ENCODE results near the gene HLF. TPM values are rescaled to one million over a fixed set of nuclear protein-coding genes. Genes with fewer than 3 reads are reported as not detected.

Gene HLF
- total and polyA plus RNA-seq, 2 donors = 0.57 to 1.8 TPM

DNA sequence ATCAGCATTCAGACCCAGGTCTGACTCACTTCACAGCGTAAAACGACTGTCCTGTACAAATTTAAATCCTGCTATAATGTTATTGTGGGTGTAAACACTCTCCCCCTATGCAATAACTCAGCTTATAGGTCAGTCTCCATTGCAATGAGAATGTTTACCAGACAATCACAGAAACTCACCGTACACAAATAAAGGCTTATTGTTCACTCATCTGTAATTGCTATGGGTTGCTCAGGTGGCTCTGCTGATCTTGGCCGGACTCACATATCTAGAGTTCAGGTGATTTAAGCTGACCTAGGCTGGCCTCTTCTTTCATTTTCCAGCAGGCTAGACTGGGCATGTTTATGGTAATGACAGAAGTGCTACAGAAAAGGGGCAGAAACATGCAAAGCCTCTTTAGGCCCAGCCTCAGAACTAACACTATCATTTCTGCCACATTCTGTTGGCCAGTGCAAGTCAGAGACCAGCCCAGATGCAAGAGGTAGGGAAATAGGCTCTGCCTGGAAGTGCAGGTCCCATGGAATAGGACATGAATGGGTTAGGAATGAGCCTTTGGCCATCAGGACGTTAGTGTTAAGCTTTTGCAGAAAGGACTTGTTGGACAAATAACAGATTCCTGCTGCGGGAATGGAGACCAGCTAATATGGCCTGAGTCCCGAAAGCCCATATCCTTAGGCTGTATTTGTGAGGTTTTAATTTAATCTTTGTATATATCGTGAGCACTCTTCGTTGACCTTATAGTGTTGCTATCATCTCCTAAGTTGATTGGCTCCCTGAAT is 44.0 kb downstream of the HLF start:
- no peaks in the 10 kb centered on the region for H3K9me3 ChIP-seq (ENCODE audit: control insufficient read depth in 2 of 2, insufficient read depth in 1 of 2, low read length in 1 of 2)
- H3K4me1 ChIP-seq (ENCODE audit: control insufficient read depth in 2 of 2, insufficient read depth in 2 of 2, low read length in 2 of 2) = no peaks in the 10 kb centered on the region
- WGBS = 95% methylated on average over 9 of the region's 9 CpGs
- no peak overlapping the region for H3K4me3 ChIP-seq (ENCODE audit: low read length in 2 of 2)
- no peak for DNase-seq (ENCODE audit: low read depth in 6 of 9, low spot score in 9 of 9)
- no peaks in the 10 kb centered on the region for H3K36me3 ChIP-seq (ENCODE audit: control insufficient read depth in 2 of 2, insufficient read depth in 2 of 2, low read length in 1 of 2)
- no peak overlapping the region for H3K27ac ChIP-seq (ENCODE audit: low read depth in 1 of 2, low read length in 1 of 2)
- no peaks in the 10 kb centered on the region for H3K27me3 ChIP-seq (ENCODE audit: control insufficient read depth in 2 of 2, insufficient read depth in 1 of 2, low read length in 1 of 2)

DNA sequence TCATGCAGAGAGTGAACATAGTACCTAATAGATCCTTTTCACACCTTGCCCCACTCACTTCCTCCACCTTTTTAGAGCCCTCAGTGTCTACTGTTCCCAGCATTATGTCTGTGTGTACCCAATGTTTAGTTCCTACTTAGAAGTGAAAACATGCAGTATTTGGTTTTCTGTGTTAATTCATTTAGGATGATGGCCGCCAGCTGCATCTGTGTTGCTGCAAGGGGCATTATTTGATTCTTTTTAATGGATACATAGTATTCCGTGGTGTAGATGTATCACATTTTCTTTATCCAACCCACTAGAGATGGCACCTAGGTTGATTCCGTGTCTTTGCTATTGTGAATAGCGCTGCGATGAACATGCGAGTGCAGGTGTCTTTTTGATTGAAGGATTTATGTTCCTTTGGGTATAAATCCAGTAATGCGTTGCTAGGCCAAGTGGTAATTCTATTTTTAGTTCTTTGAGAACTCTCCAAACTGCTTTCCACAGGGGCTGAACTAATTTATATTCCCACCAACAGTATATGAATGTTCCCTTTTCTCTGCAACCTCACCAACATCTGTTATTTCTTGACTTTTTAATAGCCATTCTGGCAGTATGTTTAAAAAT is 47.1 kb downstream of the HLF start:
- no peak overlapping the region for H3K27ac ChIP-seq (ENCODE audit: low read depth in 1 of 2, low read length in 1 of 2)
- H3K27me3 ChIP-seq (ENCODE audit: control insufficient read depth in 2 of 2, insufficient read depth in 1 of 2, low read length in 1 of 2) = no peaks in the 10 kb centered on the region
- no peak overlapping the region for H3K4me3 ChIP-seq (ENCODE audit: low read length in 2 of 2)
- no peaks in the 10 kb centered on the region for H3K36me3 ChIP-seq (ENCODE audit: control insufficient read depth in 2 of 2, insufficient read depth in 2 of 2, low read length in 1 of 2)
- WGBS = 97% methylated on average over 7 of the region's 7 CpGs
- no peaks in the 10 kb centered on the region for H3K4me1 ChIP-seq (ENCODE audit: control insufficient read depth in 2 of 2, insufficient read depth in 2 of 2, low read length in 2 of 2)
- no peaks in the 10 kb centered on the region for H3K9me3 ChIP-seq (ENCODE audit: control insufficient read depth in 2 of 2, insufficient read depth in 1 of 2, low read length in 1 of 2)
- no peak for DNase-seq (ENCODE audit: low read depth in 6 of 9, low spot score in 9 of 9)

DNA sequence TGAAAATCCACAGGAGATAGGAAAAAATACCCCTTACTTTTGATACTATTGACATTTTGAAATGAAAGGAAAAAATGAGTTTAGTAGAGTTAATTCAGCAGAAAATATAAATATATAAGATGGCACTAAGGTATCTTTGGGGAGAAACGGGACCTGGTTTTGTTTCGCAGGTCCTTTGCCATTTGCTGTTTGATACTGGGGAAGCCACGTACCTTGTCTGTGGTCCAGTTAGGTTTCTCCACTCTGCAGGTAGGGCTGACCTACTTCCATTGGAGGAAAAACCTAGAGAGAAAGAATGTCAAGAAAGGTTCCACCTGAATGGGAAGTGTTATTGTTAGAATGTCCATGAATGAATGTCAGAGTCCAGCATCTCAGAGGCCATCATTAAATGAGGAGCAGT is 48.1 kb downstream of the HLF start:
- H3K27ac ChIP-seq (ENCODE audit: low read depth in 1 of 2, low read length in 1 of 2) = no peak overlapping the region
- no peak overlapping the region for H3K4me3 ChIP-seq (ENCODE audit: low read length in 2 of 2)
- H3K27me3 ChIP-seq (ENCODE audit: control insufficient read depth in 2 of 2, insufficient read depth in 1 of 2, low read length in 1 of 2) = no peaks in the 10 kb centered on the region
- H3K4me1 ChIP-seq (ENCODE audit: control insufficient read depth in 2 of 2, insufficient read depth in 2 of 2, low read length in 2 of 2) = no peaks in the 10 kb centered on the region
- no peak for DNase-seq (ENCODE audit: low read depth in 6 of 9, low spot score in 9 of 9)
- no peaks in the 10 kb centered on the region for H3K36me3 ChIP-seq (ENCODE audit: control insufficient read depth in 2 of 2, insufficient read depth in 2 of 2, low read length in 1 of 2)
- WGBS = over 99% methylated on average over 3 of the region's 3 CpGs
- no peaks in the 10 kb centered on the region for H3K9me3 ChIP-seq (ENCODE audit: control insufficient read depth in 2 of 2, insufficient read depth in 1 of 2, low read length in 1 of 2)

- Histone ChIP-seq H3K4me1 (ENCODE audit: control insufficient read depth in 2 of 2, insufficient read depth in 2 of 2, low read length in 2 of 2) (no peaks in the 10 kb centered on the region), H3K27me3 (ENCODE audit: control insufficient read depth in 2 of 2, insufficient read depth in 1 of 2, low read length in 1 of 2) (no peaks in the 10 kb centered on the region), H3K4me3 (ENCODE audit: low read length in 2 of 2) (no peak overlapping the region), H3K9me3 (ENCODE audit: control insufficient read depth in 2 of 2, insufficient read depth in 1 of 2, low read length in 1 of 2) (no peaks in the 10 kb centered on the region), H3K27ac (ENCODE audit: low read depth in 1 of 2, low read length in 1 of 2) (no peak overlapping the region), H3K36me3 (ENCODE audit: control insufficient read depth in 2 of 2, insufficient read depth in 2 of 2, low read length in 1 of 2) (no peaks in the 10 kb centered on the region)
- DNase-seq (ENCODE audit: low read depth in 6 of 9, low spot score in 9 of 9) = no peak
- WGBS = 94% methylated on average over 8 of the region's 8 CpGs
These were observed 49.5 kb downstream of the HLF start for GRCh38 chr17:55314061-55314783.

DNA sequence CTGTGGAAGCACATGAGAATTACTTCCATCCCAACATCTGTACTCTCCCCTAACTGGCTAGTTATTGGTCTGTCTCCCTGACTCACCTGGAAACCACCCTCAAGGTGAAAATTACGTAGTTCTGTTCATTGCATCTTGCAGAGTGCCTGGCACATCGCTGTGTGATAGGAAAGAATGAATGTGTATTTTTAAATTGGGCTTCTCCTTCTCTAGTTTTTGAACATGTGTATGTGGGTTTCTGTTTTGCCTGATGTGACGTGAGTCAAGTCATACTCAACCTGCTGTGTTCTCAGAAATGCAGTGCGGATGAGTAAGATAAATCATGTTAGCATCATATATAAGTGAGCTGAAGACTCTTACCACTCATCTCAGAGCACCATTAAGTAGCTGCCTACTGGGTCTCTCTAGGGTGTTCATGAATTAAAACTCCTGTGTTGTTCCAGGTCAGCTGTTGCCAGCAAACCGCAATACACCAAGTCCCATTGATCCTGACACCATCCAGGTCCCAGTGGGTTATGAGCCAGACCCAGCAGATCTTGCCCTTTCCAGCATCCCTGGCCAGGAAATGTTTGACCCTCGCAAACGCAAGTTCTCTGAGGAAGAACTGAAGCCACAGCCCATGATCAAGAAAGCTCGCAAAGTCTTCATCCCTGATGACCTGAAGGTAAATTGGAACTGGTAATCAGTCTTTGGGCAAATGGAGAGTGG is 50.2 kb downstream of the HLF start:
- WGBS = 94% methylated on average over 8 of the region's 8 CpGs

DNA sequence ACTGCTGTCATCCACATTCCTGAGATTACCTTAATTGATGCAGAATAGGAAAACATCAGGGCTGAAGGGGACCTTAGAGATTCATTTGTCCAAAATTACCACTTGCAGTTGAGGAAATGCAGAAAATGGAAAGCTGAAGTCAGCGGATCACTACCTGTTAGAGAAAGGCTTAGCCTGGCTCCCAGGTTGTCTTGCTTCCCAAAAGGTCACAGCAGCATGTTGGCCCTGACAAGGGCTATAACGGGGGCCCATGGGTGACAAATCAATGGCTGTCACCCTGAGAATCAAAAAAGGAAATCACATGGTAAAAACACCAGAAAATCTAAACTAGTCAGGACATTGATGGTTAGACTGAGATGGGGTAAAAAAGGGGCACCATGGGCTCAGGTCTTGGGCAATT is 51.7 kb downstream of the HLF start:
- H3K36me3 ChIP-seq (ENCODE audit: control insufficient read depth in 2 of 2, insufficient read depth in 2 of 2, low read length in 1 of 2) = no peaks in the 10 kb centered on the region
- no peaks in the 10 kb centered on the region for H3K27me3 ChIP-seq (ENCODE audit: control insufficient read depth in 2 of 2, insufficient read depth in 1 of 2, low read length in 1 of 2)
- H3K27ac ChIP-seq (ENCODE audit: low read depth in 1 of 2, low read length in 1 of 2) = no peak overlapping the region
- DNase-seq (ENCODE audit: low read depth in 6 of 9, low spot score in 9 of 9) = no peak
- H3K4me3 ChIP-seq (ENCODE audit: low read length in 2 of 2) = no peak overlapping the region
- 95% methylated on average over 2 of the region's 2 CpGs for WGBS
- no peaks in the 10 kb centered on the region for H3K9me3 ChIP-seq (ENCODE audit: control insufficient read depth in 2 of 2, insufficient read depth in 1 of 2, low read length in 1 of 2)
- H3K4me1 ChIP-seq (ENCODE audit: control insufficient read depth in 2 of 2, insufficient read depth in 2 of 2, low read length in 2 of 2) = no peaks in the 10 kb centered on the region

More for the DNA sequence above, 50.2 kb downstream of the HLF start:
- H3K27ac ChIP-seq (ENCODE audit: low read depth in 1 of 2, low read length in 1 of 2) = no peak overlapping the region
- no peak overlapping the region for H3K4me3 ChIP-seq (ENCODE audit: low read length in 2 of 2)
- no peaks in the 10 kb centered on the region for H3K4me1 ChIP-seq (ENCODE audit: control insufficient read depth in 2 of 2, insufficient read depth in 2 of 2, low read length in 2 of 2)
- H3K9me3 ChIP-seq (ENCODE audit: control insufficient read depth in 2 of 2, insufficient read depth in 1 of 2, low read length in 1 of 2) = no peaks in the 10 kb centered on the region
- DNase-seq (ENCODE audit: low read depth in 6 of 9, low spot score in 9 of 9) = no peak
- no peaks in the 10 kb centered on the region for H3K36me3 ChIP-seq (ENCODE audit: control insufficient read depth in 2 of 2, insufficient read depth in 2 of 2, low read length in 1 of 2)
- H3K27me3 ChIP-seq (ENCODE audit: control insufficient read depth in 2 of 2, insufficient read depth in 1 of 2, low read length in 1 of 2) = no peaks in the 10 kb centered on the region

- 98% methylated on average over 3 of the region's 3 CpGs for WGBS
These were observed 52.5 kb downstream of the HLF start for GRCh38 chr17:55317284-55317683.

GRCh38 chr17:55318081-55318480 is 53.3 kb downstream of the HLF start:
- no peak overlapping the region for H3K4me3 ChIP-seq (ENCODE audit: low read length in 2 of 2)
- H3K36me3 ChIP-seq (ENCODE audit: control insufficient read depth in 2 of 2, insufficient read depth in 2 of 2, low read length in 1 of 2) = no peaks in the 10 kb centered on the region
- H3K27ac ChIP-seq (ENCODE audit: low read depth in 1 of 2, low read length in 1 of 2) = no peak overlapping the region
- H3K9me3 ChIP-seq (ENCODE audit: control insufficient read depth in 2 of 2, insufficient read depth in 1 of 2, low read length in 1 of 2) = no peaks in the 10 kb centered on the region
- 95% methylated on average over 8 of the region's 8 CpGs for WGBS
- H3K4me1 ChIP-seq (ENCODE audit: control insufficient read depth in 2 of 2, insufficient read depth in 2 of 2, low read length in 2 of 2) = no peaks in the 10 kb centered on the region
- H3K27me3 ChIP-seq (ENCODE audit: control insufficient read depth in 2 of 2, insufficient read depth in 1 of 2, low read length in 1 of 2) = no peaks in the 10 kb centered on the region
- no peak for DNase-seq (ENCODE audit: low read depth in 6 of 9, low spot score in 9 of 9)

More at GRCh38 chr17:55317284-55317683, 52.5 kb downstream of the HLF start:
- no peak overlapping the region for H3K27ac ChIP-seq (ENCODE audit: low read depth in 1 of 2, low read length in 1 of 2)
- no peaks in the 10 kb centered on the region for H3K4me1 ChIP-seq (ENCODE audit: control insufficient read depth in 2 of 2, insufficient read depth in 2 of 2, low read length in 2 of 2)
- no peaks in the 10 kb centered on the region for H3K9me3 ChIP-seq (ENCODE audit: control insufficient read depth in 2 of 2, insufficient read depth in 1 of 2, low read length in 1 of 2)
- DNase-seq (ENCODE audit: low read depth in 6 of 9, low spot score in 9 of 9) = no peak
- no peak overlapping the region for H3K4me3 ChIP-seq (ENCODE audit: low read length in 2 of 2)
- no peaks in the 10 kb centered on the region for H3K36me3 ChIP-seq (ENCODE audit: control insufficient read depth in 2 of 2, insufficient read depth in 2 of 2, low read length in 1 of 2)
- no peaks in the 10 kb centered on the region for H3K27me3 ChIP-seq (ENCODE audit: control insufficient read depth in 2 of 2, insufficient read depth in 1 of 2, low read length in 1 of 2)

Data from thymus (tissue), 11 donors.